Breast epithelium (tissue), 4 donors: ENCODE results near the gene UBL4B. TPM values are rescaled to one million over a fixed set of nuclear protein-coding genes. Genes with fewer than 3 reads are reported as not detected.
A peak's percentile ranks its signal among the peaks of the same experiment; 100 is the strongest.

Source experiments
- DNase-seq, 2 donors: peaks; one replicate each; pipeline ENCODE4 v3.0.0-alpha.2; 2019; ENCODE audit warnings: low spot score in 2 of 2
- H3K27ac ChIP-seq, 2 donors: fragments of 200-600 bp; sonication (generic) in 1 of 2; one replicate each; pipeline ENCODE4 v1.5.1; 2016 to 2019; ENCODE audit warnings: mild to moderate bottlenecking in 1 of 2
- H3K27me3 ChIP-seq, 2 donors: fragments of 200-600 bp; sonication (generic) in 1 of 2; one replicate each; pipeline versions ENCODE4 v1.5.1 to v1.6.0; 2017 to 2019; ENCODE audit warnings: control low read depth in 1 of 2, mild to moderate bottlenecking in 1 of 2
- H3K36me3 ChIP-seq: fragments of 200-600 bp; one replicate; pipeline ENCODE4 v1.5.1; 2019
- H3K4me1 ChIP-seq, 2 donors: fragments of 200-600 bp; sonication (generic); one replicate each; pipeline ENCODE4 v1.5.1; 2016 to 2019; ENCODE audit warnings: control low read depth in 1 of 2
- H3K4me3 ChIP-seq, 3 donors: fragments of 200-600 bp; sonication (generic); 1 replicate in 2 of 3; 2 replicates in 1 of 3; pipeline ENCODE4 v1.5.1; 2016 to 2019; ENCODE audit warnings: mild to moderate bottlenecking in 3 of 3, moderate library complexity in 2 of 3
- H3K9me3 ChIP-seq, 2 donors: fragments of 200-600 bp; sonication (generic) in 1 of 2; one replicate each; pipeline ENCODE4 v1.5.1; 2016 to 2019; ENCODE audit warnings: control low read depth in 1 of 2
- CTCF ChIP-seq, 3 donors: fragments of 450-650 bp; IDR thresholded peaks; one replicate each; pipeline ENCODE4 v1.5.1; 2016 to 2017; ENCODE audit warnings: antibody characterized with exemption in 3 of 3, mild to moderate bottlenecking in 3 of 3, moderate library complexity in 3 of 3
- POLR2A ChIP-seq: fragments of 450-650 bp; IDR thresholded peaks from one replicate; pipeline ENCODE4 v1.6.1; 2016; ENCODE audit warnings: antibody characterized with exemption, mild to moderate bottlenecking, moderate library complexity
- POLR2AphosphoS5 ChIP-seq, 3 donors: sonication (generic); formaldehyde crosslinking; IDR thresholded peaks; one replicate each; pipeline ENCODE4 v1.6.1; 2017; ENCODE audit warnings: antibody characterized with exemption in 3 of 3
- intact Hi-C: fragments of 100-400 bp; cut with DNase I; formaldehyde crosslinking; loops from one replicate; pipeline ENCODE4 v1.15.1; 2023; ENCODE audit warnings: low total_unique reads
- total RNA-seq, 3 donors: library from RNA; depleted of rRNA; stranded (reverse); fragments of >200 nt; gene quantifications; one replicate each; pipeline ENCODE4 v1.1.0, GENCODE V29; 2016

Gene UBL4B
- total RNA-seq, 3 donors from 2014 or later = 0.29 to 1.6 (median 0.96) TPM

GRCh38 chr1:110119843-110120242 lies 7.6 kb downstream of the UBL4B start:
- H3K4me3 ChIP-seq = no peak overlapping the region
- peak in 1 of 2 donors; percentile 50 for DNase-seq
- intact Hi-C loops = no loop called here

GRCh38 chr1:110120960-110121561 lies 8.8 kb downstream of the UBL4B start:
- Histone ChIP-seq H3K4me3 (no peak overlapping the region), H3K36me3 (no peaks in the 10 kb centered on the region), H3K9me3 (no peaks in the 10 kb centered on the region), H3K27ac (no peak overlapping the region), H3K27me3 (no peaks in the 10 kb centered on the region), H3K4me1 (no peaks in the 10 kb centered on the region)
- intact Hi-C loops = no loop called here
- DNase-seq = no peak
- no peak for TF ChIP-seq POLR2AphosphoS5 (IDR thresholded peaks at IDR 0.05)
- no peak for TF ChIP-seq POLR2A
- no peak for TF ChIP-seq CTCF (IDR thresholded peaks at IDR 0.05)

More at GRCh38 chr1:110119843-110120242, 7.6 kb downstream of the UBL4B start:
- Histone ChIP-seq H3K4me1 (no peaks in the 10 kb centered on the region), H3K27me3 (no peaks in the 10 kb centered on the region), H3K9me3 (no peaks in the 10 kb centered on the region), H3K27ac (no peak overlapping the region), H3K36me3 (no peaks in the 10 kb centered on the region)
- TF ChIP-seq POLR2AphosphoS5 (IDR thresholded peaks at IDR 0.05) = no peak
- no peak for TF ChIP-seq CTCF (IDR thresholded peaks at IDR 0.05)
- no peak for TF ChIP-seq POLR2A

GRCh38 chr1:110123224-110123623 lies 11.0 kb downstream of the UBL4B start:
- Histone ChIP-seq H3K27me3 (no peaks in the 10 kb centered on the region), H3K4me3 (no peak overlapping the region), H3K9me3 (no peaks in the 10 kb centered on the region), H3K4me1 (no peaks in the 10 kb centered on the region), H3K27ac (no peak overlapping the region), H3K36me3 (no peaks in the 10 kb centered on the region)
- DNase-seq = no peak
- TF ChIP-seq POLR2AphosphoS5 (IDR thresholded peaks at IDR 0.05) = no peak
- TF ChIP-seq CTCF (IDR thresholded peaks at IDR 0.05) = no peak
- no peak for TF ChIP-seq POLR2A
- intact Hi-C loops = no loop called here

- H3K9me3 ChIP-seq = no peaks in the 10 kb centered on the region
- TF ChIP-seq CTCF (IDR thresholded peaks at IDR 0.05) = no peak
- no peak for TF ChIP-seq POLR2AphosphoS5 (IDR thresholded peaks at IDR 0.05)
- intact Hi-C loops = no loop called here
- no peak for DNase-seq
- no peak overlapping the region for H3K4me3 ChIP-seq
- no peaks in the 10 kb centered on the region for H3K36me3 ChIP-seq
- H3K27me3 ChIP-seq = peaks cover 0 to 16% of the 10 kb centered on the region in 2 donors
- no peaks in the 10 kb centered on the region for H3K4me1 ChIP-seq
- H3K27ac ChIP-seq = no peak overlapping the region
These were observed 13.6 kb downstream of the UBL4B start for GRCh38 chr1:110125810-110126209.

- Histone ChIP-seq H3K4me3 (peak overlapping the region in 2 of 3 donors; percentile 9 to 30), H3K27ac (no peak overlapping the region), H3K4me1 (no peaks in the 10 kb centered on the region), H3K27me3 (peaks cover 0 to 18% of the 10 kb centered on the region in 2 donors), H3K36me3 (no peaks in the 10 kb centered on the region), H3K9me3 (no peaks in the 10 kb centered on the region)
- intact Hi-C loops = no loop called here
- TF ChIP-seq POLR2A (no peak), POLR2AphosphoS5 (IDR thresholded peaks at IDR 0.05) (no peak), CTCF (IDR thresholded peaks at IDR 0.05) (no peak)
- DNase-seq = no peak
These were observed 17.9 kb downstream of the UBL4B start for GRCh38 chr1:110130113-110130591.
